ENCODE measurements around the gene SUPT6H.

DNA sequence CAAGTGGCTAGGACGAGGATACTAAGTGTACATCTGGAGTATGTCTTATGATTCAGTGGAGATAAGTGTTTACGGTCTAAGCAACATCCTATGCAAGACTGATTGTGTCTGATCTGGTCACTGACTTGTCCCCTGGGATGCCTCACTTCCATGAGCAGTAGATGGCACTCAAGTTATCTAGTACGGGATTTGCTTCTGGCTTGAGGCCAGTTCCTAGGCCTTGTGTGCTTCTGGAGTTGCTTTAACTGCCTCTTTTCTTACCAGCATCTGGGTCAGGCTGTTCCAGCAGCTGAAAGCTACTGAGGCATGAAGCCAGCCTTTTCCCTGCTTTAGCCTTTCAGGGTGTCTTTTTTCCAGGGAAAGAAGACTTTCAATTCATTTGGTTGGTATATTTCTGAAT lies 23.0 kb downstream of the SUPT6H start:
- TF ChIP-seq, protein P1, sequence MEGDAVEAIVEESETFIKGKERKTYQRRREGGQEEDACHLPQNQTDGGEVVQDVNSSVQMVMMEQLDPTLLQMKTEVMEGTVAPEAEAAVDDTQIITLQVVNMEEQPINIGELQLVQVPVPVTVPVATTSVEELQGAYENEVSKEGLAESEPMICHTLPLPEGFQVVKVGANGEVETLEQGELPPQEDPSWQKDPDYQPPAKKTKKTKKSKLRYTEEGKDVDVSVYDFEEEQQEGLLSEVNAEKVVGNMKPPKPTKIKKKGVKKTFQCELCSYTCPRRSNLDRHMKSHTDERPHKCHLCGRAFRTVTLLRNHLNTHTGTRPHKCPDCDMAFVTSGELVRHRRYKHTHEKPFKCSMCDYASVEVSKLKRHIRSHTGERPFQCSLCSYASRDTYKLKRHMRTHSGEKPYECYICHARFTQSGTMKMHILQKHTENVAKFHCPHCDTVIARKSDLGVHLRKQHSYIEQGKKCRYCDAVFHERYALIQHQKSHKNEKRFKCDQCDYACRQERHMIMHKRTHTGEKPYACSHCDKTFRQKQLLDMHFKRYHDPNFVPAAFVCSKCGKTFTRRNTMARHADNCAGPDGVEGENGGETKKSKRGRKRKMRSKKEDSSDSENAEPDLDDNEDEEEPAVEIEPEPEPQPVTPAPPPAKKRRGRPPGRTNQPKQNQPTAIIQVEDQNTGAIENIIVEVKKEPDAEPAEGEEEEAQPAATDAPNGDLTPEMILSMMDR (IDR thresholded peaks at IDR 0.05; ENCODE audit: poor library complexity, severe bottlenecking), result no peak
- TF ChIP-seq POLR2AphosphoS5 (IDR thresholded peaks at IDR 0.05) (no peak), REST (IDR thresholded peaks at IDR 0.05; ENCODE audit: borderline replicate concordance) (no peak), RAD21 (conservative IDR thresholded peaks at IDR 0.05) (no peak), MXI1 (conservative IDR thresholded peaks at IDR 0.05; ENCODE audit: poor library complexity, severe bottlenecking) (no peak), EZH2 (IDR thresholded peaks at IDR 0.05; ENCODE audit: borderline replicate concordance, insufficient read depth, low read length, poor library complexity, severe bottlenecking) (no peak), TAF1 (IDR thresholded peaks at IDR 0.05; ENCODE audit: low read depth) (no peak)
